Right lobe of liver (tissue), 4 donors: ENCODE data around the gene COTL1.

ENCODE experiments used
- POLR2A ChIP-seq: fragments of 450-650 bp; IDR thresholded peaks from one replicate; pipeline ENCODE4 v1.6.1; 2017; ENCODE audit warnings: antibody characterized with exemption, mild to moderate bottlenecking
- TF ChIP-seq, protein P1 (sequence below), 4 donors: fragments of 200-600 bp in 3 of 4; fragments of 450-650 bp in 1 of 4; IDR thresholded peaks; one replicate each; pipeline versions ENCODE4 v1.5.1 to v1.8.0; 2016 to 2022; ENCODE audit warnings: antibody characterized with exemption in 4 of 4, mild to moderate bottlenecking in 2 of 4
- donor health status: DM: no; HTN: no; CAD: no.
- donor health status: DM: no; HTN: no; CAD: no.
- donor health status: DM: no; HTN: yes; CAD: no.

DNA sequence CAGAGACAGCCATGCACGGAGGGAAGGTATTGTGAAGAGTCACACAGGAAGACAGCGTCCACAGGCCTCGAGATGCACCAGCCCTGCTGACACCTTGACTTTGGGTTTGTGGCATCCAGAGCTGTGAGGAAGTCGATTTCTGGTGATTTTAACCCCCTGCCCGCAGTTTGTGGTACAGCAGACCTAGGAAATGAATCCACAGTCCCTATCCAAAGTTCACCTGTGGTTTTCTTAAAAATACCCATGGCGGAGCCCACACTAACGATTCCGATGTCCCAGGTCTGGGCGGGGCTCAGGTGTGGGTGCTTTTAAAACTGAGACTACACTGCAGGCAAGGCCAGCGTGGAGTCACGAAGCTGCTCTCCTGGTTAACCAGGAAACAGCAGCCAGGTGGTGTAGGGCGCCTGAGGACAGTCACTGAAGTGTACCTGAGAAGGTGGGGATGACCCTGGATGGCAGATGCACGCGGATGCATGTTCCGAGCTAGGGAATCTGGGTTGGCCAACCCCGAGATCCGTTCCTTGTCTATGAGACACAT, 99.0 kb downstream of the COTL1 start:
- TF ChIP-seq, protein P1, sequence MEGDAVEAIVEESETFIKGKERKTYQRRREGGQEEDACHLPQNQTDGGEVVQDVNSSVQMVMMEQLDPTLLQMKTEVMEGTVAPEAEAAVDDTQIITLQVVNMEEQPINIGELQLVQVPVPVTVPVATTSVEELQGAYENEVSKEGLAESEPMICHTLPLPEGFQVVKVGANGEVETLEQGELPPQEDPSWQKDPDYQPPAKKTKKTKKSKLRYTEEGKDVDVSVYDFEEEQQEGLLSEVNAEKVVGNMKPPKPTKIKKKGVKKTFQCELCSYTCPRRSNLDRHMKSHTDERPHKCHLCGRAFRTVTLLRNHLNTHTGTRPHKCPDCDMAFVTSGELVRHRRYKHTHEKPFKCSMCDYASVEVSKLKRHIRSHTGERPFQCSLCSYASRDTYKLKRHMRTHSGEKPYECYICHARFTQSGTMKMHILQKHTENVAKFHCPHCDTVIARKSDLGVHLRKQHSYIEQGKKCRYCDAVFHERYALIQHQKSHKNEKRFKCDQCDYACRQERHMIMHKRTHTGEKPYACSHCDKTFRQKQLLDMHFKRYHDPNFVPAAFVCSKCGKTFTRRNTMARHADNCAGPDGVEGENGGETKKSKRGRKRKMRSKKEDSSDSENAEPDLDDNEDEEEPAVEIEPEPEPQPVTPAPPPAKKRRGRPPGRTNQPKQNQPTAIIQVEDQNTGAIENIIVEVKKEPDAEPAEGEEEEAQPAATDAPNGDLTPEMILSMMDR (IDR thresholded peaks at IDR 0.05): no peak
- no peak for TF ChIP-seq POLR2A
